HG03354 (cell line): ENCODE results near the gene PPP1R9A.
A peak's percentile ranks its signal among the peaks of the same experiment; 100 is the strongest.

Experiments used
- ATAC-seq: cut with Tn5 transposase; IDR thresholded peaks from one replicate; pipeline ENCODE4 v1.9.1; 2021; ENCODE audit warnings: mild to moderate bottlenecking; ENCODE audit not compliant: unreplicated experiment, poor library complexity, severe bottlenecking

Gene PPP1R9A

GRCh38 chr7:95324431-95324830, 417.0 kb downstream of the PPP1R9A start, which contains the start of gene PON1:
Gene PON1 (minus strand): TSS chr7:95324532. CDS start chr7:95324475, 57 bp downstream.
- ATAC-seq: peak; percentile 72

- ATAC-seq: no peak
Measured at GRCh38 chr7:95327356-95327755, 420.0 kb downstream of the PPP1R9A start.

GRCh38 chr7:95330204-95330960, 423.0 kb downstream of the PPP1R9A start:
- peak; percentile 97 for ATAC-seq

- ATAC-seq: peak; percentile 37
Measured at GRCh38 chr7:95330961-95331337, 423.6 kb downstream of the PPP1R9A start.

- no peak for ATAC-seq
Measured at GRCh38 chr7:95334447-95334846, 427.1 kb downstream of the PPP1R9A start.

GRCh38 chr7:95335093-95335492, 427.7 kb downstream of the PPP1R9A start:
- no peak for ATAC-seq

GRCh38 chr7:95338832-95339231, 431.4 kb downstream of the PPP1R9A start:
- no peak for ATAC-seq

- no peak for ATAC-seq
Measured at GRCh38 chr7:95340491-95340890, 433.1 kb downstream of the PPP1R9A start.

- no peak for ATAC-seq
Measured at GRCh38 chr7:95342029-95342428, 434.6 kb downstream of the PPP1R9A start.

- no peak for ATAC-seq
Measured at GRCh38 chr7:95342642-95343307, 435.4 kb downstream of the PPP1R9A start.
